ENCODE results near the gene GRK2. TPM values are rescaled to one million over a fixed set of nuclear protein-coding genes. Genes with fewer than 3 reads are reported as not detected.

Gene GRK2
- total RNA-seq, 1 donor from 2014 or later: 92.7 TPM

GRCh38 chr11:67320691-67321090 lies 54.4 kb downstream of the GRK2 start:
- Mint-ChIP-seq H3K36me3 (ENCODE audit: low read depth, unreplicated experiment) (no peaks in the 10 kb centered on the region), H3K27ac (ENCODE audit: unreplicated experiment) (no peak overlapping the region), H3K4me3 (ENCODE audit: unreplicated experiment) (no peak overlapping the region), H3K9me3 (ENCODE audit: unreplicated experiment) (no peaks in the 10 kb centered on the region), H3K4me1 (ENCODE audit: unreplicated experiment) (peaks cover 7% of the 10 kb centered on the region), H3K27me3 (ENCODE audit: unreplicated experiment) (peaks cover 14% of the 10 kb centered on the region)
- no peak for DNase-seq (ENCODE audit: low spot score)
- TF ChIP-seq CTCF (IDR thresholded peaks at IDR 0.05; ENCODE audit: unreplicated experiment): no peak

- H3K4me1 Mint-ChIP-seq (ENCODE audit: unreplicated experiment): peaks cover 7% of the 10 kb centered on the region
- H3K27ac Mint-ChIP-seq (ENCODE audit: unreplicated experiment): no peak overlapping the region
- H3K4me3 Mint-ChIP-seq (ENCODE audit: unreplicated experiment): no peak overlapping the region
- no peaks in the 10 kb centered on the region for H3K9me3 Mint-ChIP-seq (ENCODE audit: unreplicated experiment)
- no peaks in the 10 kb centered on the region for H3K36me3 Mint-ChIP-seq (ENCODE audit: low read depth, unreplicated experiment)
- no peak for DNase-seq (ENCODE audit: low spot score)
- peaks cover 14% of the 10 kb centered on the region for H3K27me3 Mint-ChIP-seq (ENCODE audit: unreplicated experiment)
- TF ChIP-seq CTCF (IDR thresholded peaks at IDR 0.05; ENCODE audit: unreplicated experiment): no peak
Measured at GRCh38 chr11:67321313-67321871, 55.1 kb downstream of the GRK2 start.

- H3K36me3 Mint-ChIP-seq (ENCODE audit: low read depth, unreplicated experiment): no peaks in the 10 kb centered on the region
- H3K4me1 Mint-ChIP-seq (ENCODE audit: unreplicated experiment): peaks cover 7% of the 10 kb centered on the region
- no peak for TF ChIP-seq CTCF (IDR thresholded peaks at IDR 0.05; ENCODE audit: unreplicated experiment)
- H3K27ac Mint-ChIP-seq (ENCODE audit: unreplicated experiment): no peak overlapping the region
- DNase-seq (ENCODE audit: low spot score): no peak
- no peak overlapping the region for H3K4me3 Mint-ChIP-seq (ENCODE audit: unreplicated experiment)
- no peaks in the 10 kb centered on the region for H3K9me3 Mint-ChIP-seq (ENCODE audit: unreplicated experiment)
- H3K27me3 Mint-ChIP-seq (ENCODE audit: unreplicated experiment): peaks cover 14% of the 10 kb centered on the region
Measured at GRCh38 chr11:67322049-67322448, 55.8 kb downstream of the GRK2 start.

- H3K27ac Mint-ChIP-seq (ENCODE audit: unreplicated experiment): no peak overlapping the region
- no peaks in the 10 kb centered on the region for H3K9me3 Mint-ChIP-seq (ENCODE audit: unreplicated experiment)
Measured at GRCh38 chr11:67323526-67323925, 57.3 kb downstream of the GRK2 start.

More at GRCh38 chr11:67323526-67323925, 57.3 kb downstream of the GRK2 start:
- Mint-ChIP-seq H3K4me1 (ENCODE audit: unreplicated experiment) (peaks cover 3% of the 10 kb centered on the region), H3K4me3 (ENCODE audit: unreplicated experiment) (no peak overlapping the region), H3K36me3 (ENCODE audit: low read depth, unreplicated experiment) (no peaks in the 10 kb centered on the region), H3K27me3 (ENCODE audit: unreplicated experiment) (peaks cover 10% of the 10 kb centered on the region)
- TF ChIP-seq CTCF (IDR thresholded peaks at IDR 0.05; ENCODE audit: unreplicated experiment): no peak
- DNase-seq (ENCODE audit: low spot score): no peak

All from endothelial cell (in vitro differentiated cells).